ENCODE results near the gene PLA2G4E.

DNA sequence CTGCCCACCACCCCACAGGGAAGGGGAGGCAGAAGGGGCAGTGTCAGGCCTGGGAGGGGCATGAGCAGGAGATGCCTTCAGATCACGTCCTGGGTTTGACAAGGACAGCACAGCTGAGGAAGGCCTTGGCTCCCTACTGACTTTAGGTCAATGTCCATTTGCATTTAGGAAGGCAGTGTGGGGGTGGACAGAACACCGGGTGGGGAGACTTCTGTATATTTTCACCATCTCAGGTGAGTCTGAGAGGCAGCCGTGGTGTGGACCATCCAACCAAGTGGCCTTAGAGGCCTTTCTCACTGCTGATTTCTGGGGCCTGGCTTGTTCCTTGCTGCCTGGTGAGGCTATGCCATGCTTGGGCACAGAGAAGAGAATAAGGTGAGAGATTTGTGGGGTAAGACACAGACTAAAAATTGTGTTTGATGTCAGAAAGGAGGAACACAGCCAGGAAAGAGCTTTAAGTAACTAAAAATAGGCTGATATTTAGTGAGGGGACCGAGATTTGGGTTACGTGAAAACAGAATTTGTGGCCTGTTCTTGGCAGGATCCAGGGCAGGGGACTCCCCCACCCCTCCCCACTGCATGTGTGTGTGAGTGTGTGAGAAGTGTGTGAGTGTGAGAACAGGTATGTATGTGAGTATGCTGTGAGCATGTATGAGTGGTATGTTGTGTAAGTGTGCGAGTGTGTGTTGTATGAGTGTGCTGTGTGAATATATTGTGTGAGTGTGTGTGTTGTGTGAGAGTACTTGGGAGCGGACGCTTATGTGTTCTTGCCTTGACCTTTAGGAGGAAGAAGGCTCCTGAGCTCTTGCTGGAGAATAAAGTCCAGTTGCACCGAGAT, 11.8 kb upstream of the PLA2G4E start:
- TF ChIP-seq CTCF (IDR thresholded peaks at IDR 0.05) (no peak), POLR2A (IDR thresholded peaks at IDR 0.05) (no peak)
